HepG2 (cell line): ENCODE measurements around the gene CLIC4. TPM values are rescaled to one million over a fixed set of nuclear protein-coding genes. Genes with fewer than 3 reads are reported as not detected.
"Not testable (repeated sequence)": the region's sequence is repeated elsewhere in the genome, so short reads cannot be mapped to it uniquely, and the experiment has no call there.

Source experiments
- ATAC-seq: fragments of 200-7000 bp; cut with Tn5 transposase; 3 replicates; pipeline ENCODE4 v1.9.1; 2020; ENCODE audit warnings: mild to moderate bottlenecking, moderate library complexity
- BruUV-seq: library from RNA; stranded (reverse); fragments of 400-500 nt; replicated peaks from 2 replicates; lab custom pipeline; 2021; lab: Mats Ljungman, UMichigan
- CTCF ChIA-PET: fragments of 300-600 bp; formaldehyde crosslinking; extraction: SDS; loops from one replicate; lab custom pipeline; 2021; ENCODE audit warnings: low total read pairs, inconsistent platforms, low intra/inter-chr PET ratio; lab: Yijun Ruan, JAX
- POLR2A ChIA-PET: fragments of 350-600 bp; sonication (Branson Sonifier 250); formaldehyde crosslinking; loops from one replicate; lab custom pipeline; 2020; ENCODE audit warnings: antibody characterized with exemption, inconsistent platforms; lab: Yijun Ruan, JAX
- DNase-seq: peaks from one replicate; pipeline ENCODE4 v3.0.0-alpha.2; 2015; ENCODE audit warnings: low spot score
- FAIRE-seq: peaks from 3 replicates; lab custom pipeline; 2011; peaks lifted over from hg19 to GRCh38; lab: Jason Lieb, UNC
- H2AFZ ChIP-seq: one replicate; pipeline ENCODE4 v1.6.1; 2011; ENCODE audit warnings: low read length, inconsistent platforms
- H3K27ac ChIP-seq: fragments of 300-600 bp; 3 replicates; pipeline ENCODE4 v1.8.0; 2011; ENCODE audit warnings: mixed run types, mild to moderate bottlenecking, mixed read lengths, low read length, inconsistent platforms; ENCODE audit not compliant: insufficient read depth; ENCODE audit errors: extremely low read length
- H3K27me3 ChIP-seq, 2 experiments: fragments of 200-600 bp in 1 of 2; 2 replicates in 1 of 2; 3 replicates in 1 of 2; pipeline versions ENCODE4 v1.6.0 to v1.8.0; 2011; ENCODE audit warnings: low read length in 2 of 2, mild to moderate bottlenecking in 2 of 2, moderate library complexity in 2 of 2, inconsistent platforms in 1 of 2; ENCODE audit not compliant: insufficient read depth in 2 of 2, control insufficient read depth in 1 of 2
- H3K36me3 ChIP-seq, 2 experiments: fragments of 200-600 bp in 1 of 2; replicated peaks in 1 of 2; 2 replicates in 1 of 2; 3 replicates in 1 of 2; pipeline versions ENCODE4 v1.5.1 to v1.8.0; 2011; ENCODE audit warnings: low read length in 2 of 2, inconsistent platforms in 1 of 2; ENCODE audit not compliant: insufficient read depth in 2 of 2, control insufficient read depth in 1 of 2
- H3K4me1 ChIP-seq: 2 replicates; pipeline ENCODE4 v1.5.1; 2012; ENCODE audit warnings: low read length, inconsistent platforms; ENCODE audit not compliant: insufficient read depth
- H3K4me2 ChIP-seq: 2 replicates; pipeline ENCODE4 v1.6.0; 2011; ENCODE audit warnings: low read depth, low read length, inconsistent platforms
- H3K4me3 ChIP-seq, 3 experiments: fragments of 200-600 bp in 1 of 3; sonication (generic), shearing (Covaris generic) in 1 of 3; replicated peaks in 1 of 3; 2 replicates each; pipeline ENCODE4 v1.5.1; 2011 to 2016; ENCODE audit warnings: low read length in 3 of 3, inconsistent platforms in 2 of 3, low read depth in 2 of 3, mild to moderate bottlenecking in 2 of 3, control low read depth in 1 of 3, mixed read lengths in 1 of 3; ENCODE audit not compliant: insufficient read depth in 1 of 3
- H3K79me2 ChIP-seq: one replicate; pipeline ENCODE4 v1.6.1; 2011; ENCODE audit warnings: low read length, inconsistent platforms; ENCODE audit not compliant: insufficient read depth
- H3K9ac ChIP-seq: 2 replicates; pipeline ENCODE4 v1.6.0; 2011; ENCODE audit warnings: mild to moderate bottlenecking, low read depth, low read length, inconsistent platforms; ENCODE audit not compliant: insufficient read depth
- H3K9me3 ChIP-seq: 2 replicates; pipeline ENCODE4 v1.5.1; 2012; ENCODE audit warnings: mild to moderate bottlenecking, low read length
- H4K20me1 ChIP-seq: 2 replicates; pipeline ENCODE4 v1.6.0; 2011; ENCODE audit warnings: inconsistent platforms, mild to moderate bottlenecking, low read length, moderate library complexity; ENCODE audit not compliant: insufficient read depth
- ZNF124 ChIP-seq: sonication (generic); formaldehyde crosslinking; IDR thresholded peaks from 2 replicates; pipeline ENCODE4 v1.4.0; 2020; ENCODE audit warnings: missing genetic modification reagents
- ZNF616 ChIP-seq: sonication (generic); formaldehyde crosslinking; IDR thresholded peaks from 2 replicates; pipeline ENCODE4 v1.5.0; 2020; ENCODE audit warnings: low read depth, mild to moderate bottlenecking, missing genetic modification reagents
- ZNF746 ChIP-seq: sonication (generic); formaldehyde crosslinking; IDR thresholded peaks from 2 replicates; pipeline ENCODE4 v1.8.0; 2022; ENCODE audit warnings: mild to moderate bottlenecking, missing genetic modification reagents
- ZNF747 ChIP-seq: sonication (generic); formaldehyde crosslinking; IDR thresholded peaks from 2 replicates; pipeline ENCODE4 v1.8.1; 2023; ENCODE audit warnings: missing genetic modification reagents, mild to moderate bottlenecking, borderline replicate concordance
- WGBS: methylation state at CpG from one replicate; pipeline ENCODE4 v1.1.6; 2017; ENCODE audit warnings: low lambda C conversion rate; 5-methylcytosine and 5-hydroxymethylcytosine counted together
- in situ Hi-C: cut with HindIII; loops from 2 replicates; pipeline ENCODE4 v1.10.0; 2017; ENCODE audit warnings: low pct_unique_long_range_greater_than_20kb; ENCODE audit not compliant: extremely low pct_ligation_motif_present
- intact Hi-C: fragments of 100-400 bp; cut with micrococcal nuclease; formaldehyde crosslinking; loops from one replicate; pipeline ENCODE4 v1.10.0; 2022; ENCODE audit not compliant: unreplicated experiment
- polyA plus RNA-seq, 8 experiments: library from polyadenylated mRNA; depleted of rRNA in 3 of 8; stranded (reverse) in 7 of 8; unstranded in 1 of 8; fragments of >200 nt; fragmentation: Illumina TruSeq in 4 of 8; extraction: Trizol in 4 of 8; gene quantifications; 2 replicates each; pipeline versions ENCODE4 v1.2.1 to v1.2.3, GENCODE V29; 2011 to 2016; ENCODE audit warnings: low read depth in 4 of 8, missing spikeins in 1 of 8, mixed read lengths in 1 of 8; ENCODE audit not compliant: insufficient read depth in 1 of 8
- total RNA-seq, 5 experiments: library from RNA; depleted of rRNA; stranded (reverse); fragments of >200 nt; fragmentation: Illumina TruSeq; extraction: Trizol; gene quantifications; 2 replicates each; pipeline ENCODE4 v1.2.3, GENCODE V29; 2016; ENCODE audit warnings: low read depth in 1 of 5
- TF ChIP-seq, protein P1 (sequence below): sonication (generic); formaldehyde crosslinking; IDR thresholded peaks from 2 replicates; pipeline ENCODE4 v1.8.1; 2022; ENCODE audit warnings: low read depth, mild to moderate bottlenecking, missing genetic modification reagents

CLIC4 gene
- total and polyA plus RNA-seq, 2 of the 13 experiments (the other 11 are each of a cell fraction or from before 2014, with no cell fraction given), result 23.3 to 77.4 TPM

DNA sequence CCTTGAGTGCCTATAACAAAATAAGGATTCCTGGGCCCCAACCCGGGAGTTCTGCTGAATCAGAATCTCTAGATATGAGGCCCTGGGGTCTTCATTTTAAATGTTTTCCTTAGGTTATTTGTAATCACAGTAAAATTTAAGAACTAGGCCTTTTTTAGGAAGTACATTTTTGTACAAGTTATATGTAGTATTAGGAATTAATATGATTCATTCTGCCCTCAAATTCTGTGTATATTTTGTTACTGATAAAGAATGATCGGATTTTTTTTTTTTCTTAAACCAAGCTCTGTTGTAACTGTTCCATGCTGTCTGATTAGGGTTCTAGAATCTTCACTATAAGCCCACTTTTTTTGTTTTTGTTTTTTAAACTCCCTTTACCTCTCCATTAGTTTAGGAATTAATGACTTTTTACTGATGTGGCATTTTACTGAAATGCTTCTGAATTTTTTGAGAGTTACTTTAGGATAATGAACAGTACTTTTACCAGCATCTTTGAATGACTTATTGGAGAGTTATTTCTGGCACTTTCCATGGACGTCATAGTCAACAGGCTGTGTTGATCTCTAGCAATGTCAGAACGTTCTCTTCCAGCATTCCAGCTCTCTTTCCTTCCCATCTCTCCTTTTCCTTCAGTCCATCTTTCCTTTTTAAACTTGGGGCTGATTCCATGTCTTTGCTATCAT, 48.3 kb downstream of the CLIC4 start (continued):
- TF ChIP-seq ZNF616 (CRISPR knock-in tag) (no peak), ZNF124 (no peak), ZNF746 (CRISPR knock-in tag) (no peak), ZNF747 (CRISPR knock-in tag) (no peak)
- TF ChIP-seq, protein P1, sequence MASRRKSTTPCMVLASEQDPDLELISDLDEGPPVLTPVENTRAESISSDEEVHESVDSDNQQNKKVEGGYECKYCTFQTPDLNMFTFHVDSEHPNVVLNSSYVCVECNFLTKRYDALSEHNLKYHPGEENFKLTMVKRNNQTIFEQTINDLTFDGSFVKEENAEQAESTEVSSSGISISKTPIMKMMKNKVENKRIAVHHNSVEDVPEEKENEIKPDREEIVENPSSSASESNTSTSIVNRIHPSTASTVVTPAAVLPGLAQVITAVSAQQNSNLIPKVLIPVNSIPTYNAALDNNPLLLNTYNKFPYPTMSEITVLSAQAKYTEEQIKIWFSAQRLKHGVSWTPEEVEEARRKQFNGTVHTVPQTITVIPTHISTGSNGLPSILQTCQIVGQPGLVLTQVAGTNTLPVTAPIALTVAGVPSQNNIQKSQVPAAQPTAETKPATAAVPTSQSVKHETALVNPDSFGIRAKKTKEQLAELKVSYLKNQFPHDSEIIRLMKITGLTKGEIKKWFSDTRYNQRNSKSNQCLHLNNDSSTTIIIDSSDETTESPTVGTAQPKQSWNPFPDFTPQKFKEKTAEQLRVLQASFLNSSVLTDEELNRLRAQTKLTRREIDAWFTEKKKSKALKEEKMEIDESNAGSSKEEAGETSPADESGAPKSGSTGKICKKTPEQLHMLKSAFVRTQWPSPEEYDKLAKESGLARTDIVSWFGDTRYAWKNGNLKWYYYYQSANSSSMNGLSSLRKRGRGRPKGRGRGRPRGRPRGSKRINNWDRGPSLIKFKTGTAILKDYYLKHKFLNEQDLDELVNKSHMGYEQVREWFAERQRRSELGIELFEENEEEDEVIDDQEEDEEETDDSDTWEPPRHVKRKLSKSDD, result no peak
- TF ChIP-seq, all 625 proteins: peak for 0

DNA sequence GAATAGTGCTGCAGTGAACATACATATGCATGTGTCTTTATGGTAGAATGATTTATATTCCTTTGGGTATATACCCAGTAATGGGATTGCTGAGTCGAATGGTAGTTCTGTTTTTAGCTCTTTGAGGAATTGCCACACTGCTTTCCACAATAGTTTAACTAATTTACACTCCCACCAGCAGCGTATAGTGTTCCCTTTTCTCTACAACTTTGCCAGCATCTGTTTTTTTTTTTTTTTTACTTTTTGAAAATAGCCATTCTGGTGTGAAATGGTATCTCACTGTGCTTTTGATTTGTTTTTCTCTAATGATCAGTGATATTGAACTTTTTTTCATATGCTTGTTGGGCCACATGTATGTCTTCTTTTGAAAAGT, 48.9 kb downstream of the CLIC4 start:
- POLR2A ChIA-PET, H3K4me1 ChIP-seq, intact Hi-C loops, H3K4me2 ChIP-seq, H3K4me3 ChIP-seq, H3K9ac ChIP-seq, DNase-seq, BruUV-seq, in situ Hi-C loops, FAIRE-seq, H2AFZ ChIP-seq, H3K27me3 ChIP-seq, H3K36me3 ChIP-seq, CTCF ChIA-PET, ATAC-seq, H3K9me3 ChIP-seq, H4K20me1 ChIP-seq, H3K27ac ChIP-seq: not testable (repeated sequence)
- peaks cover 52% of the 10 kb centered on the region for H3K79me2 ChIP-seq
- WGBS, result 95% methylated on average over 2 of the region's 2 CpGs
